Endothelial cell (in vitro differentiated cells): ENCODE results near the gene TSPAN11. TPM values are rescaled to one million over a fixed set of nuclear protein-coding genes. Genes with fewer than 3 reads are reported as not detected.

ENCODE experiments used
- DNase-seq: peaks from one replicate; pipeline ENCODE4 v3.0.0; 2021; ENCODE audit warnings: low spot score
- H3K27ac Mint-ChIP-seq: one replicate; pipeline ENCODE4 v1.8.0; 2021; ENCODE audit warnings: mixed read lengths, inconsistent platforms; ENCODE audit not compliant: unreplicated experiment
- H3K27me3 Mint-ChIP-seq: one replicate; pipeline ENCODE4 v1.8.0; 2021; ENCODE audit warnings: mild to moderate bottlenecking, moderate library complexity, mixed read lengths, inconsistent platforms; ENCODE audit not compliant: unreplicated experiment
- H3K36me3 Mint-ChIP-seq: one replicate; pipeline ENCODE4 v1.8.0; 2021; ENCODE audit warnings: mild to moderate bottlenecking, low read depth, mixed read lengths, inconsistent platforms; ENCODE audit not compliant: unreplicated experiment
- H3K4me1 Mint-ChIP-seq: one replicate; pipeline ENCODE4 v1.8.0; 2021; ENCODE audit warnings: mild to moderate bottlenecking, mixed read lengths, inconsistent platforms; ENCODE audit not compliant: unreplicated experiment
- H3K4me3 Mint-ChIP-seq: one replicate; pipeline ENCODE4 v1.8.0; 2021; ENCODE audit warnings: mild to moderate bottlenecking, mixed read lengths, inconsistent platforms; ENCODE audit not compliant: unreplicated experiment
- H3K9me3 Mint-ChIP-seq: one replicate; pipeline ENCODE4 v1.8.0; 2021; ENCODE audit warnings: mixed read lengths, inconsistent platforms; ENCODE audit not compliant: unreplicated experiment
- CTCF ChIP-seq: fragments of 200-600 bp; sonication (generic); IDR thresholded peaks from one replicate; pipeline ENCODE4 v1.5.0; 2021; ENCODE audit warnings: antibody characterized with exemption; ENCODE audit not compliant: unreplicated experiment
- total RNA-seq: library from RNA; stranded (reverse); fragmentation: NEBNext Ultra II Directional; extraction: Animal tissue kit (Norgen Biotek cat#: 25700); gene quantifications from one replicate; pipeline ENCODE4 v1.2.1, GENCODE V29; 2021; ENCODE audit not compliant: unreplicated experiment

Gene TSPAN11
- total RNA-seq, 1 donor from 2014 or later: 3.6 TPM

- Mint-ChIP-seq H3K27me3 (peaks cover 8% of the 10 kb centered on the region), H3K9me3 (no peaks in the 10 kb centered on the region), H3K27ac (no peak overlapping the region), H3K4me1 (peaks cover 4% of the 10 kb centered on the region), H3K4me3 (no peak overlapping the region), H3K36me3 (no peaks in the 10 kb centered on the region)
- no peak for TF ChIP-seq CTCF
- no peak for DNase-seq
Measured at GRCh38 chr12:30963709-30964564, 37.4 kb downstream of the TSPAN11 start.

- no peak for DNase-seq
- Mint-ChIP-seq H3K27ac (no peak overlapping the region), H3K4me3 (no peak overlapping the region), H3K27me3 (peaks cover 7% of the 10 kb centered on the region), H3K36me3 (no peaks in the 10 kb centered on the region), H3K9me3 (no peaks in the 10 kb centered on the region), H3K4me1 (peaks cover 4% of the 10 kb centered on the region)
- TF ChIP-seq CTCF: no peak
Measured at GRCh38 chr12:30964896-30965612, 38.5 kb downstream of the TSPAN11 start.

GRCh38 chr12:30965613-30965985, 39.1 kb downstream of the TSPAN11 start:
- no peak overlapping the region for H3K4me3 Mint-ChIP-seq
- TF ChIP-seq CTCF: peak; percentile 13
- no peak for DNase-seq
- no peak overlapping the region for H3K27ac Mint-ChIP-seq
- peaks cover 8% of the 10 kb centered on the region for H3K27me3 Mint-ChIP-seq
- no peaks in the 10 kb centered on the region for H3K36me3 Mint-ChIP-seq
- peaks cover 4% of the 10 kb centered on the region for H3K4me1 Mint-ChIP-seq
- no peaks in the 10 kb centered on the region for H3K9me3 Mint-ChIP-seq

- H3K9me3 Mint-ChIP-seq: no peaks in the 10 kb centered on the region
- no peak overlapping the region for H3K27ac Mint-ChIP-seq
- H3K4me1 Mint-ChIP-seq: peaks cover 4% of the 10 kb centered on the region
- no peak for TF ChIP-seq CTCF
- H3K4me3 Mint-ChIP-seq: no peak overlapping the region
- no peaks in the 10 kb centered on the region for H3K36me3 Mint-ChIP-seq
- H3K27me3 Mint-ChIP-seq: peaks cover 7% of the 10 kb centered on the region
- no peak for DNase-seq
Measured at GRCh38 chr12:30967026-30967425, 40.5 kb downstream of the TSPAN11 start.

- H3K9me3 Mint-ChIP-seq: no peaks in the 10 kb centered on the region
- H3K4me3 Mint-ChIP-seq: no peak overlapping the region
- peaks cover 7% of the 10 kb centered on the region for H3K27me3 Mint-ChIP-seq
- no peak overlapping the region for H3K27ac Mint-ChIP-seq
- TF ChIP-seq CTCF: no peak
- no peak for DNase-seq
- H3K36me3 Mint-ChIP-seq: no peaks in the 10 kb centered on the region
- H3K4me1 Mint-ChIP-seq: peaks cover 4% of the 10 kb centered on the region
Measured at GRCh38 chr12:30968211-30968610, 41.7 kb downstream of the TSPAN11 start.
